NCI-H2196 treated with DMSO at 0.1 percent for 48 hours (cell line): ENCODE data around the gene BPIFB4.
"Not testable (repeated sequence)": the region's sequence is repeated elsewhere in the genome, so short reads cannot be mapped to it uniquely, and the experiment has no call there.

Experiments
- DNase-seq: peaks from one replicate; lab custom pipeline; 2025; ENCODE audit not compliant: unreplicated experiment; lab: John Stamatoyannopoulos, UW

BPIFB4 gene

GRCh38 chr20:33079259-33079658 lies at the start of gene BPIFB4:
TSS of gene BPIFB4 (plus strand) at chr20:33079643. CDS start at chr20:33081527, 1,884 bp downstream.
- no peak for DNase-seq

GRCh38 chr20:33030076-33030475 lies 49.4 kb upstream of the BPIFB4 start:
- no peak for DNase-seq

GRCh38 chr20:33030569-33030968 lies 48.9 kb upstream of the BPIFB4 start:
- DNase-seq = no peak

DNA sequence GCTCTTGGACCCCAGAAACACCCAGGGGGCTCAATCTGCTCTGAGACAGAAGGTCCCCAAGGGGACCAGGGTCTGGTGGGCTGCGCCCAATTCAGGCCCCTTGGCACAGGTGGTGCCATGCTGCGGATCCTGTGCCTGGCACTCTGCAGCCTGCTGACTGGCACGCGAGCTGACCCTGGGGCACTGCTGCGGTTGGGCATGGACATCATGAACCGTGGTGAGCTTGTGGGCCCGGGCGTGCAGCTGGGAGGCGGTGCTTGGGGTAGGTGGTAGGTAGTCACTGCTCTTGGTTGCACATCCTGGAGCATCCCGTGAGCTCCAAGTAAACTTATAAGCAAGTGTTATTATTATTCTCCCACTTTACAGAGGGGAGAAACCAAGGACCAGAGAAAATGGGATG lies 47.9 kb upstream of the BPIFB4 start, which contains the start of gene BPIFB6:
Gene BPIFB6, plus strand, starts transcription at position 118 of the 400 bp plus-strand sequence. Its CDS starts 0 bp downstream, at position 118.
- no peak for DNase-seq

GRCh38 chr20:33032555-33032954 lies 46.9 kb upstream of the BPIFB4 start:
- DNase-seq = no peak

DNA sequence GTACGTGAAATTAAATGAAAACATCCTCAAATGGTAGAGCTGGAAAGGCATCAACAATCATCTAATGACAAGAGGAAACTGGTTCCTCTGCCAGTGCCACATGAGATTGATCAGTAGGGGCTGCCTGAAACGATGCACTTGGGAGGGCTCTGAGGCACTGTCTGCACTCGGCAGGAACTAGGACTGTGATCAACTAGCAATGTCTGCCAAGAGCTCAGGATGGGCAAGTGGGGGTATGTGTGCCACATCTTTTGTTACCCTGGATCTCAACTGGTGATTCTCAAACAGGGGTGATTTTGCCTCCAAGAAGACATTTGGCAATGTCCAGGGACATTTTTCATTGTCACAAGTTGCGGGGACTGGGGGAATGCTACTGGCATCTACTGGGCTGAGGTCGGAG lies 46.1 kb upstream of the BPIFB4 start:
- no peak for DNase-seq

DNA sequence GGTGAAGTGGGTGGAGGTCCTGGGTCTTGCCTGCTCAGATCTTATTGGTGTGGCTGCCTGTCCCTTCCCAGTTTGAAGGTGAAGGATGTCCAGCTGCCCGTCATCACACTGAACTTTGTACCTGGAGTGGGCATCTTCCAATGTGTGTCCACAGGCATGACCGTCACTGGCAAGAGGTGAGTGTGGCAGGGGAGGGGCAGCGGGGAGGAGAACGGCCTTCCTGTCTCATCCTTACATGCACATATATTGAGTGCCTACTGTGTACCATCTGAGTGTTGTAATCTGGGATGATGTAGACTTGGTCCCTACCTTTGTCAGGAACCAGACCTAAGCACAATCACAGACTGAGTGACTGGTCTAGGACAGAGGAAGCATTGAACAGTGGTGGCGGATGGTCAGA lies 45.3 kb upstream of the BPIFB4 start:
- no peak for DNase-seq

- no peak for DNase-seq
Measured at GRCh38 chr20:33034901-33035492, 44.4 kb upstream of the BPIFB4 start.

DNA sequence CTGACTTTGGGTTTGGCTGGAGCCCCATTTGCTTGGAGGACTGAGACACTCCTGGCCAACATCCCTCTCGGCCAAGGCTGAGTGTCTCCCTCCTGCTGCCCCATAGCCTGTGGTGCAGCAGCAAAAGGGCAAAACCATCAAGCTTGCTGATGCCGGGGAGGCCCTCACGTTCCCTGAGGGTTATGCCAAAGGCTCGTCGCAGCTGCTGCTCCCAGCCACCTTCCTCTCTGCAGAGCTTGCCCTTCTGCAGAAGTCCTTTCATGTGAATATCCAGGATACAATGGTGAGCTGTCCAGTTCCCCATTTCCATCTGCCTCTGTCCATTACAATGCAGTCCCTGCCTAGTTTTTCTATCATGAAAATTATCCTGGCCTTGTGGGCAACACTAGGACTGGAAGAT lies 42.0 kb upstream of the BPIFB4 start:
- no peak for DNase-seq

GRCh38 chr20:33038243-33038642 lies 41.2 kb upstream of the BPIFB4 start:
- no peak for DNase-seq

GRCh38 chr20:33042430-33042829 lies 37.0 kb upstream of the BPIFB4 start:
- no peak for DNase-seq

DNA sequence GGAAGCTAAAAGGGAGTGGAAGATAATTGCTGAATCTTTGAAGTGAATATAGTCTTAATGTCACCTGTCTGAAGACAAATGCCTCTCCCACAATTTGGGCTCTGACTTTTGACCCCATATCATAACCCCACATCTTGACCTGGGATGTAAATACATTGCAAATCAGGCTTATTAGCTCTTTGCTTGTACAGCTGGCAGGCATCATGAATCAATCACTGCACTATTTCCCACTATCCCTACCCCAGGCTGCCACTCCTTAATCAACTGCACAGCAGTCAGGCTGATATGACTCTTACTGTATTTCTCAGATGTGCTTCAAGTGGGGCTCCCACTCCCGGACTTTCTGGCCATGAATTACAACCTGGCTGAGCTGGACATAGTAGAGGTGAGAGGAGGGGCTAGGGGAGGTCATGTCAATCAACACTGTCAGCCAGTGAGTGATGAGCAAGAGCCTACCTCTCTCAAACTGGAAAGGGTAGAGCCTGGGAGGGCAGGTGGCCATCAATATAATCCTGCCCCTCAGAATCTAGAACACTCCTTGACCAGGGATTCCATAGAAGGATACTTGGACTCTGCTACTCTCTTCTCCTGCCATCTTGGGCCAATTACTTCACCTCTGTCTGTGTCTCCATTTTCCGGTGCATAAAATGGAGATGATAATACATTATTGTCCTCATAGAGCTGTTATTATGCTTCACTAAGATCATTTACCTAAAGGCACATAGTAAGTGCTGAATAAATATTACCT lies 36.3 kb upstream of the BPIFB4 start:
- DNase-seq = no peak

GRCh38 chr20:33043731-33044181 lies 35.7 kb upstream of the BPIFB4 start:
- DNase-seq = no peak

DNA sequence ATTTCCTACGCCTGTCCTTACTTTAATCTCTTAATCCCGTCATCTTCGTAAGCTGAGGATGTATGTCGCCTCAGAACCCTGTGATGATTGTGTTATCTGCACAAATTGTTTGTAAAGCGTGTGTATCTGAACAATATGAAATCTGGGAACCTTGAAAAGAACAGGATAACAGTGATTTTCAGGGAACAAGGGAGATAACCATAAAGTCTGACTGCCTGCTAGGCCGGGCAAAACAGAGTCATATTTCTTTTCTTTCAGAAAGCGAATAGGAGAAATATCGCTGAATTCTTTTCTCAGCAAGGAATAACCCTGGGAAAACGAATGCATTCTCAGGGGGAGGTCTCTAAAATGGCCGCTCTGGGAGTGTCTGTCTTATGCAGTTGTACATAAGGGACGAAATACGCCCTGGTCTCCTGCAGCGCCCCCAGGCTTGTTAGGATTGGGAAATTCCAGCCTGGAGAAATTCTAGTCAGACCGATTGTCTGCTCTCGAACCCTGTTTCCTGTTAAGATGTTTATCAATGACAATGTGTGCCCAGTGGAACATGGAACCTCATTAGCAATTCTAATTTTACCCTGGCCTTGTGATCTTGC lies 34.2 kb upstream of the BPIFB4 start:
- DNase-seq = not testable (repeated sequence)

- no peak for DNase-seq
Measured at GRCh38 chr20:33046412-33046811, 33.0 kb upstream of the BPIFB4 start.

DNA sequence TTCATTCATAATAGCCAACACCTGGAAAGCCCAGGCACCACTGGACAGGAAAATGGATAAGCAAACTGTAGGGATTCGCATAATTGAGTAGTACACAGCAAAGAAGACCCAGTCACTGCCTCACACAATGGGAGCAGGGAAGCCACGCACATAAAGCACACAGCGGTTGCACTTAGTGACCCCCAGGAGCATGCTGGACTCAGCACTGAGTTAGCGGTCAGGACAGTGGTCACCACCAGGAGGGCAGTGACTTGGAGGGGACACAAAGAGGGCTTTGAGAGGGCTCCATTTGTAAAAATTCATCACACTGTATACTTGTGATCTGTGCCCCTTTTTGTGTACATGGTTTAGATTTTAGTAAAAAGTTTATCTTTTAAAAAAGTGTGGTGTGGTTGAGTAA lies 28.1 kb upstream of the BPIFB4 start:
- DNase-seq = no peak

- DNase-seq = no peak
Measured at GRCh38 chr20:33053291-33054106, 25.9 kb upstream of the BPIFB4 start, which contains the start of gene BPIFB3. TSS of gene BPIFB3 (plus strand) at chr20:33053903. CDS start at chr20:33055436, 1,533 bp downstream.

GRCh38 chr20:33054381-33054780 lies 25.1 kb upstream of the BPIFB4 start:
- DNase-seq = no peak

GRCh38 chr20:33054791-33055190 lies 24.7 kb upstream of the BPIFB4 start:
- no peak for DNase-seq

- DNase-seq = no peak
Measured at GRCh38 chr20:33059136-33059535, 20.3 kb upstream of the BPIFB4 start.

GRCh38 chr20:33059741-33060390 lies 19.6 kb upstream of the BPIFB4 start:
- DNase-seq = no peak
